GM12878 (cell line): Measurements from ENCODE around the gene CSNK1G3. TPM values are rescaled to one million over a fixed set of nuclear protein-coding genes. Genes with fewer than 3 reads are reported as not detected.

ENCODE experiments used
- ATAC-seq: fragments of 200-7000 bp; cut with Tn5 transposase; 3 replicates; pipeline ENCODE4 v1.9.1; 2020; ENCODE audit warnings: mild to moderate bottlenecking, moderate library complexity
- BruUV-seq: library from RNA; stranded (reverse); fragments of 400-500 nt; replicated peaks from 2 replicates; lab custom pipeline; 2021; lab: Mats Ljungman, UMichigan
- CTCF ChIA-PET: fragments of 300-600 bp; sonication (Branson Sonifier 250); formaldehyde crosslinking; extraction: SDS; loops from one replicate; lab custom pipeline; 2021; ENCODE audit warnings: inconsistent platforms; lab: Yijun Ruan, JAX
- POLR2A ChIA-PET: fragments of 350-600 bp; formaldehyde crosslinking; extraction: SDS; loops from one replicate; lab custom pipeline; 2021; ENCODE audit warnings: inconsistent platforms; lab: Charles Lee
- RAD21 ChIA-PET: fragments of 300-600 bp; sonication (Branson Sonifier 250); formaldehyde crosslinking; loops from one replicate; lab custom pipeline; 2023; ENCODE audit warnings: antibody characterized with exemption; ENCODE audit not compliant: unreplicated experiment; lab: Charles Lee
- SMC1A ChIA-PET: fragments of 300-600 bp; sonication (Branson Sonifier 250); formaldehyde crosslinking; loops from one replicate; lab custom pipeline; 2023; ENCODE audit not compliant: unreplicated experiment, uncharacterized antibody; lab: Charles Lee
- DNase-seq: peaks from one replicate; pipeline ENCODE4 v3.0.0-alpha.2; 2011; ENCODE audit warnings: low read depth, low spot score
- FAIRE-seq: peaks from 3 replicates; lab custom pipeline; 2011; peaks lifted over from hg19 to GRCh38; lab: Jason Lieb, UNC
- H2AFZ ChIP-seq: 2 replicates; pipeline ENCODE4 v1.6.0; 2011; ENCODE audit warnings: low read depth, low read length, control low read depth; ENCODE audit not compliant: control insufficient read depth
- H3K27ac ChIP-seq: 2 replicates; pipeline ENCODE4 v1.5.1; 2011; ENCODE audit warnings: control low read depth; ENCODE audit not compliant: control insufficient read depth, insufficient read depth
- H3K27me3 ChIP-seq, 2 experiments: replicated peaks in 1 of 2; 2 replicates each; pipeline versions ENCODE4 v1.6.0 to v1.6.1; 2011; ENCODE audit warnings: low read length in 1 of 2; ENCODE audit not compliant: control insufficient read depth in 2 of 2, insufficient read depth in 2 of 2
- H3K36me3 ChIP-seq, 2 experiments: 2 replicates each; pipeline ENCODE4 v1.5.1; 2011; ENCODE audit warnings: low read length in 1 of 2; ENCODE audit not compliant: control insufficient read depth in 2 of 2, insufficient read depth in 2 of 2
- H3K4me1 ChIP-seq: 2 replicates; pipeline ENCODE4 v1.6.1; 2011; ENCODE audit warnings: mild to moderate bottlenecking, low read length, moderate library complexity, mixed read lengths; ENCODE audit not compliant: control insufficient read depth, insufficient read depth
- H3K4me2 ChIP-seq: 2 replicates; pipeline ENCODE4 v1.6.0; 2011; ENCODE audit warnings: control low read depth; ENCODE audit not compliant: control insufficient read depth, insufficient read depth
- H3K4me3 ChIP-seq: fragments of 200-600 bp; sonication (generic); 2 replicates; pipeline ENCODE4 v1.5.1; 2016
- H3K79me2 ChIP-seq: 2 replicates; pipeline ENCODE4 v1.6.0; 2011; ENCODE audit warnings: low read length; ENCODE audit not compliant: control insufficient read depth, insufficient read depth
- H3K9ac ChIP-seq: 2 replicates; pipeline ENCODE4 v1.8.0; 2011; ENCODE audit warnings: low read length, control low read depth, mixed read lengths; ENCODE audit not compliant: control insufficient read depth, insufficient read depth
- H3K9me3 ChIP-seq: replicated peaks from 3 replicates; pipeline ENCODE4 v1.5.1; 2011; ENCODE audit warnings: mild to moderate bottlenecking, low read length; ENCODE audit not compliant: control insufficient read depth, insufficient read depth
- H4K20me1 ChIP-seq: 2 replicates; pipeline ENCODE4 v1.6.0; 2011; ENCODE audit not compliant: control insufficient read depth, insufficient read depth
- CBFB ChIP-seq: IDR thresholded peaks from 2 replicates; pipeline ENCODE4 v1.6.1; 2016; ENCODE audit warnings: antibody characterized with exemption, low read depth
- NFIC ChIP-seq: IDR thresholded peaks from 2 replicates; pipeline ENCODE4 v1.6.1; 2012; ENCODE audit warnings: low read depth, mild to moderate bottlenecking, inconsistent platforms, low read length, moderate library complexity
- TCF3 ChIP-seq: IDR thresholded peaks from 2 replicates; pipeline ENCODE4 v1.6.1; 2012; ENCODE audit warnings: low read depth, mild to moderate bottlenecking, low read length, borderline replicate concordance; ENCODE audit not compliant: insufficient read depth
- YY1 ChIP-seq: IDR thresholded peaks from 2 replicates; pipeline ENCODE4 v1.6.1; 2011; ENCODE audit warnings: low read depth, mild to moderate bottlenecking, low read length
- ZBTB4 ChIP-seq: fragments of 450-650 bp; formaldehyde crosslinking; IDR thresholded peaks from 2 replicates; pipeline ENCODE4 v1.4.0; 2022; ENCODE audit warnings: mild to moderate bottlenecking, moderate library complexity
- ZNF274 ChIP-seq: IDR thresholded peaks from one replicate; pipeline ENCODE4 v1.8.0; 2011; ENCODE audit not compliant: insufficient read length, insufficient read depth
- WGBS: methylation state at CpG from one replicate; pipeline ENCODE4 v1.1.6; 2016; ENCODE audit warnings: low lambda C conversion rate; ENCODE audit not compliant: insufficient replicate concordance, insufficient coverage; ENCODE audit errors: missing lambda C conversion rate; 5-methylcytosine and 5-hydroxymethylcytosine counted together
- in situ Hi-C: fragments of 300-500 bp; cut with MboI; formaldehyde crosslinking; loops from 9 replicates; pipeline ENCODE4 v1.14.3; 2018; ENCODE audit warnings: mixed read lengths
- intact Hi-C: fragments of 100-400 bp; cut with micrococcal nuclease; formaldehyde crosslinking; loops from one replicate; pipeline ENCODE4 v1.14.2; 2022; ENCODE audit not compliant: unreplicated experiment
- polyA plus RNA-seq, 11 experiments: library from polyadenylated mRNA; depleted of rRNA in 4 of 11; unstranded in 6 of 11; stranded (reverse) in 5 of 11; fragments of >200 nt; fragmentation: Nextera tagmentation in 4 of 11; fragmentation: Illumina TruSeq in 1 of 11; extraction: Ambion mirVana in 4 of 11; extraction: Trizol in 1 of 11; gene quantifications; 1 replicate in 1 of 11; 2 replicates in 10 of 11; pipeline versions ENCODE4 v1.2.1 to v1.2.3, GENCODE V29; 2011 to 2016; ENCODE audit warnings: inconsistent platforms in 2 of 11, missing spikeins in 2 of 11, low read depth in 1 of 11
- total RNA-seq, 4 experiments: library from RNA; depleted of rRNA in 3 of 4; stranded (reverse); fragments of >200 nt in 3 of 4; fragmentation: Illumina TruSeq in 1 of 4; extraction: Trizol in 1 of 4; gene quantifications; 2 replicates each; pipeline versions ENCODE4 v1.2.1 to v1.2.3, GENCODE V29; 2013 to 2021

Gene CSNK1G3
- total and polyA plus RNA-seq, 10 of the 15 experiments (the other 5 are each of a cell fraction or from before 2014, with no cell fraction given), result 7.4 to 24.1 (median 17.9) TPM

GRCh38 chr5:123659495-123659894 is 147.5 kb downstream of the CSNK1G3 start:
- no TSS peak for BruUV-seq
- DNase-seq, result no peak
- ATAC-seq, result no peak
- intact Hi-C loops, result no loop called here
- Histone ChIP-seq H3K4me2 (no peak overlapping the region), H3K4me3 (no peak overlapping the region), H3K9ac (no peak overlapping the region), H3K27ac (no peak overlapping the region), H3K27me3 (no peaks in the 10 kb centered on the region; a peak in 2 of 4 replicates), H3K36me3 (no peaks in the 10 kb centered on the region), H3K4me1 (no peaks in the 10 kb centered on the region), H3K79me2 (no peaks in the 10 kb centered on the region), H2AFZ (no peak overlapping the region), H3K9me3 (no peaks in the 10 kb centered on the region), H4K20me1 (no peaks in the 10 kb centered on the region)
- RAD21 ChIA-PET, result no interaction called here
- in situ Hi-C loops, result loop anchor here (25.0 kb wide), 1 partner anchor 1053 kb away; no protein-coding TSS in a partner anchor
- SMC1A ChIA-PET, result no interaction called here
- POLR2A ChIA-PET, result no interaction called here
- CTCF ChIA-PET, result interaction anchor here (1.5 kb wide), 1 partner anchor 9 kb away, joined by 5 read pairs; no protein-coding TSS in a partner anchor
- TF ChIP-seq NFIC, result no peak
- TF ChIP-seq TCF3, result no peak
- no peak for TF ChIP-seq CBFB
- no peak for TF ChIP-seq ZBTB4
- TF ChIP-seq ZNF274, result no peak
- TF ChIP-seq YY1, result no peak
- no peak for FAIRE-seq
- 2% methylated on average over 2 of the region's 2 CpGs for WGBS
